Measurements from ENCODE around the gene TMEM50A. TPM values are rescaled to one million over a fixed set of nuclear protein-coding genes. Genes with fewer than 3 reads are reported as not detected.
"Not testable (repeated sequence)": the region's sequence is repeated elsewhere in the genome, so short reads cannot be mapped to it uniquely, and the experiment has no call there.

The TMEM50A gene
- total and polyA plus RNA-seq, 9 of the 15 experiments (the other 6 are each of a cell fraction or from before 2014, with no cell fraction given): 43.7 to 195 (median 137) TPM

- H3K4me3 ChIP-seq; H2AFZ ChIP-seq (ENCODE audit: low read depth, low read length); intact Hi-C loops (cut with micrococcal nuclease); CTCF ChIA-PET (ENCODE audit: low intra/inter-chr PET ratio); H3K36me3 ChIP-seq (ENCODE audit: control insufficient read depth, insufficient read depth, low read length); H3K9me3 ChIP-seq (replicated peaks; ENCODE audit: control insufficient read depth, insufficient read depth, low read depth, low read length); H3K9me1 ChIP-seq (ENCODE audit: control insufficient read depth, insufficient read depth, low read length); H3K9ac ChIP-seq (ENCODE audit: insufficient read depth in 1 of 2, low read depth in 2 of 2, low read length in 2 of 2); ATAC-seq; BruUV-seq (replicated peaks); H4K20me1 ChIP-seq (replicated peaks; ENCODE audit: control insufficient read depth, insufficient read depth, low read length); H3K79me2 ChIP-seq (ENCODE audit: control insufficient read depth, insufficient read depth, low read length); in situ Hi-C loops (cut with MboI); H3K4me2 ChIP-seq (ENCODE audit: insufficient read depth, low read length); FAIRE-seq; DNase-seq (ENCODE audit: extremely low read depth in 1 of 4, low spot score in 3 of 4); POLR2A ChIA-PET; H3K4me1 ChIP-seq (replicated peaks in 1 of 2; ENCODE audit: control insufficient read depth in 2 of 2, insufficient read depth in 2 of 2, low read length in 2 of 2); H3K27ac ChIP-seq (ENCODE audit: extremely low read depth, low read depth, low read length); H3K27me3 ChIP-seq (ENCODE audit: control insufficient read depth in 2 of 2, insufficient read depth in 2 of 2, low read length in 2 of 2): not testable (repeated sequence)
- WGBS (ENCODE audit: insufficient coverage, low coverage, missing lambda C conversion rate): no CpG with 5 or more reads among the region's 1 CpG
Measured at GRCh38 chr1:25308168-25308567, 30.0 kb upstream of the TMEM50A start.

GRCh38 chr1:25309085-25309484, 29.0 kb upstream of the TMEM50A start:
- H3K4me1 ChIP-seq (replicated peaks in 1 of 2; ENCODE audit: control insufficient read depth in 2 of 2, insufficient read depth in 2 of 2, low read length in 2 of 2); H4K20me1 ChIP-seq (replicated peaks; ENCODE audit: control insufficient read depth, insufficient read depth, low read length); H2AFZ ChIP-seq (ENCODE audit: low read depth, low read length); H3K4me2 ChIP-seq (ENCODE audit: insufficient read depth, low read length); H3K27ac ChIP-seq (ENCODE audit: extremely low read depth, low read depth, low read length); BruUV-seq (replicated peaks); FAIRE-seq; H3K9ac ChIP-seq (ENCODE audit: insufficient read depth in 1 of 2, low read depth in 2 of 2, low read length in 2 of 2); intact Hi-C loops (cut with micrococcal nuclease); DNase-seq (ENCODE audit: extremely low read depth in 1 of 4, low spot score in 3 of 4); CTCF ChIA-PET (ENCODE audit: low intra/inter-chr PET ratio); in situ Hi-C loops (cut with MboI); H3K79me2 ChIP-seq (ENCODE audit: control insufficient read depth, insufficient read depth, low read length); H3K27me3 ChIP-seq (ENCODE audit: control insufficient read depth in 2 of 2, insufficient read depth in 2 of 2, low read length in 2 of 2); H3K9me3 ChIP-seq (replicated peaks; ENCODE audit: control insufficient read depth, insufficient read depth, low read depth, low read length); ATAC-seq; H3K36me3 ChIP-seq (ENCODE audit: control insufficient read depth, insufficient read depth, low read length); H3K4me3 ChIP-seq; POLR2A ChIA-PET; H3K9me1 ChIP-seq (ENCODE audit: control insufficient read depth, insufficient read depth, low read length): not testable (repeated sequence)
- 78% methylated on average over 1 of the region's 1 CpG for WGBS (ENCODE audit: insufficient coverage, low coverage, missing lambda C conversion rate)

- H3K9me1 ChIP-seq (ENCODE audit: control insufficient read depth, insufficient read depth, low read length); ATAC-seq; H3K27me3 ChIP-seq (ENCODE audit: control insufficient read depth in 2 of 2, insufficient read depth in 2 of 2, low read length in 2 of 2); DNase-seq (ENCODE audit: extremely low read depth in 1 of 4, low spot score in 3 of 4); H3K4me1 ChIP-seq (replicated peaks in 1 of 2; ENCODE audit: control insufficient read depth in 2 of 2, insufficient read depth in 2 of 2, low read length in 2 of 2); FAIRE-seq; H3K36me3 ChIP-seq (ENCODE audit: control insufficient read depth, insufficient read depth, low read length); H2AFZ ChIP-seq (ENCODE audit: low read depth, low read length); POLR2A ChIA-PET; in situ Hi-C loops (cut with MboI); CTCF ChIA-PET (ENCODE audit: low intra/inter-chr PET ratio); H3K9me3 ChIP-seq (replicated peaks; ENCODE audit: control insufficient read depth, insufficient read depth, low read depth, low read length); H3K4me2 ChIP-seq (ENCODE audit: insufficient read depth, low read length); H3K27ac ChIP-seq (ENCODE audit: extremely low read depth, low read depth, low read length); H3K4me3 ChIP-seq; intact Hi-C loops (cut with micrococcal nuclease); BruUV-seq (replicated peaks); H3K79me2 ChIP-seq (ENCODE audit: control insufficient read depth, insufficient read depth, low read length); H3K9ac ChIP-seq (ENCODE audit: insufficient read depth in 1 of 2, low read depth in 2 of 2, low read length in 2 of 2); H4K20me1 ChIP-seq (replicated peaks; ENCODE audit: control insufficient read depth, insufficient read depth, low read length): not testable (repeated sequence)
- WGBS (ENCODE audit: insufficient coverage, low coverage, missing lambda C conversion rate): 76% methylated on average over 1 of the region's 1 CpG
Measured at GRCh38 chr1:25309486-25309885, 28.6 kb upstream of the TMEM50A start.
